ENCODE data around the gene CD93.

Gene CD93

DNA sequence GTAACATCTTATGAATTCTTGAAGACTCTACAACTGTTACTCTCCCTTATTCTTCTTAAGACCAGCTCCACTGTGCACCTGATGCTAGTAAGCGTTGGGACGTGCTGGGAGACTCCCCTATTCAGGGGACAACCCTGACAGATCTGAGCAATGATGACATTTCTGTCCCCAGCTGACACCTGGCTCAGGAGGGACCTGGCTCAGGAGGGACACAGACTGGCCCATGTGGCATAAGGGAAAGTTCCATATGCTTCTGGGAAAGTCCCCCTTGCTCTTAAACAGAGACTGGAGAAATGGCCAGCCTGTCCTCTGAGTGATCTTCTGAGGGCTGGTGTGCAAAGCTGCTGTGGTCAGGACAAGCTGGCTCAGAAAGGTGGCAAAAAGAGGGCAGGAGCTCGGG is 10.0 kb upstream of the CD93 start:
- no peaks in the 10 kb centered on the region for H3K9me3 ChIP-seq (ENCODE audit: insufficient read depth, low read length)
- peaks cover 28% of the 10 kb centered on the region for H3K27me3 ChIP-seq (ENCODE audit: low read depth, low read length)
- H3K9ac ChIP-seq (ENCODE audit: low read length): no peak overlapping the region
- no peak overlapping the region for H3K4me3 ChIP-seq (ENCODE audit: low read length)
- no peak overlapping the region for H3K27ac ChIP-seq (ENCODE audit: low read length)
- peaks cover 45% of the 10 kb centered on the region for H3K4me1 ChIP-seq (ENCODE audit: low read length)
- no peaks in the 10 kb centered on the region for H3K79me2 ChIP-seq (ENCODE audit: low read length)
- H3K4me2 ChIP-seq (ENCODE audit: low read length): 0 out of 2 replicates have a peak overlapping the region, but pooled peaks have one; percentile 11
- no peak overlapping the region for H2AFZ ChIP-seq (ENCODE audit: low read depth, low read length)
- TF ChIP-seq, protein P1, sequence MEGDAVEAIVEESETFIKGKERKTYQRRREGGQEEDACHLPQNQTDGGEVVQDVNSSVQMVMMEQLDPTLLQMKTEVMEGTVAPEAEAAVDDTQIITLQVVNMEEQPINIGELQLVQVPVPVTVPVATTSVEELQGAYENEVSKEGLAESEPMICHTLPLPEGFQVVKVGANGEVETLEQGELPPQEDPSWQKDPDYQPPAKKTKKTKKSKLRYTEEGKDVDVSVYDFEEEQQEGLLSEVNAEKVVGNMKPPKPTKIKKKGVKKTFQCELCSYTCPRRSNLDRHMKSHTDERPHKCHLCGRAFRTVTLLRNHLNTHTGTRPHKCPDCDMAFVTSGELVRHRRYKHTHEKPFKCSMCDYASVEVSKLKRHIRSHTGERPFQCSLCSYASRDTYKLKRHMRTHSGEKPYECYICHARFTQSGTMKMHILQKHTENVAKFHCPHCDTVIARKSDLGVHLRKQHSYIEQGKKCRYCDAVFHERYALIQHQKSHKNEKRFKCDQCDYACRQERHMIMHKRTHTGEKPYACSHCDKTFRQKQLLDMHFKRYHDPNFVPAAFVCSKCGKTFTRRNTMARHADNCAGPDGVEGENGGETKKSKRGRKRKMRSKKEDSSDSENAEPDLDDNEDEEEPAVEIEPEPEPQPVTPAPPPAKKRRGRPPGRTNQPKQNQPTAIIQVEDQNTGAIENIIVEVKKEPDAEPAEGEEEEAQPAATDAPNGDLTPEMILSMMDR (IDR thresholded peaks at IDR 0.05; ENCODE audit: low read depth, low read length): no peak
- H4K20me1 ChIP-seq (ENCODE audit: insufficient read depth, low read length): no peaks in the 10 kb centered on the region
- H3K36me3 ChIP-seq (replicated peaks; ENCODE audit: low read depth, low read length): no peaks in the 10 kb centered on the region

DNA sequence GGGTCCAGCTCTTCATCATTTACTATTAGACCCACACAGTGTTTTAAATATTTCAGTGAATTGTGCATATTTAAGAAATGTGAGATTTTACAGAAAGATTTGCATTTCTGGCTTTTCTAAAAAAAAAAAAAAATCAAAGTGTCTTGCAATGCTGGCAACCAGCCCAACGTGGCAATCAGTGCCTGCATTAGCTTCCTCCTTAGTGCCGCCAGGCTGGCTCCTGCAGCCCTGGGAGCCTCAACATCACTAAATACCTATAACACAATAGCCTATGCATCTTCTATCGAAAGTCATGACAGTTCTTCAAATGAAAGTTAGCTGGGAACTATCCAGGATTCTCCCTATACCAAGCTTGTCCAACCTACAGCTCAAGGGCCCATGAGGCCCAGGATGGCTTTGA is 9.4 kb upstream of the CD93 start:
- Histone ChIP-seq H4K20me1 (ENCODE audit: insufficient read depth, low read length) (no peaks in the 10 kb centered on the region), H3K4me1 (ENCODE audit: low read length) (peaks cover 45% of the 10 kb centered on the region), H3K9ac (ENCODE audit: low read length) (no peak overlapping the region), H3K79me2 (ENCODE audit: low read length) (no peaks in the 10 kb centered on the region), H3K4me2 (ENCODE audit: low read length) (no peak overlapping the region), H3K9me3 (ENCODE audit: insufficient read depth, low read length) (no peaks in the 10 kb centered on the region), H3K4me3 (ENCODE audit: low read length) (no peak overlapping the region), H3K36me3 (replicated peaks; ENCODE audit: low read depth, low read length) (no peaks in the 10 kb centered on the region), H3K27ac (ENCODE audit: low read length) (no peak overlapping the region), H2AFZ (ENCODE audit: low read depth, low read length) (no peak overlapping the region), H3K27me3 (ENCODE audit: low read depth, low read length) (peaks cover 29% of the 10 kb centered on the region)
- no peak for TF ChIP-seq EZH2phosphoT487 (IDR thresholded peaks at IDR 0.05; ENCODE audit: low read depth)
- TF ChIP-seq, protein P1 (IDR thresholded peaks at IDR 0.05; ENCODE audit: low read depth, low read length): no peak

DNA sequence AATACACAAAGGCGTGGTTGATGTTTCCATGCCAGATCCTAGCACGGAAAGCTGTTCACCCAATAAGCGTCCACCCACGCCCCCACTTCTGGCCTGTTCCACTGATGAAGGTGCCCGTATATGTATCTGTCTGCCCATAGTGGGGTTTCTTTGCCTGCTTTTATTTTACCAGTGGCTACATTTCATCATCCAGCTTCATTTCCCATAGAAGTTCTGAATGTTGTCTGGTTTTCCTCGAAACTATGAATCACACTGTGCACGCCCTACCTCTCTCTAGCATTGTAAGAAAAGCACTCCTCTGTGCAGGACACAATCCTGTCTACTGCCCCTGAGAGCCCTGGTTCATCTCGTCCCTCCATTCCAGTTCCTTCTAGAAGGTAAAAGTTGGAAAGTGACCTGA is 8.8 kb upstream of the CD93 start:
- Histone ChIP-seq H3K4me3 (ENCODE audit: low read length) (no peak overlapping the region), H3K27me3 (ENCODE audit: low read depth, low read length) (peaks cover 34% of the 10 kb centered on the region), H3K79me2 (ENCODE audit: low read length) (no peaks in the 10 kb centered on the region), H3K9ac (ENCODE audit: low read length) (no peak overlapping the region), H2AFZ (ENCODE audit: low read depth, low read length) (no peak overlapping the region), H3K27ac (ENCODE audit: low read length) (no peak overlapping the region), H3K36me3 (replicated peaks; ENCODE audit: low read depth, low read length) (no peaks in the 10 kb centered on the region), H3K9me3 (ENCODE audit: insufficient read depth, low read length) (no peaks in the 10 kb centered on the region), H3K4me2 (ENCODE audit: low read length) (no peak overlapping the region), H4K20me1 (ENCODE audit: insufficient read depth, low read length) (no peaks in the 10 kb centered on the region), H3K4me1 (ENCODE audit: low read length) (peaks cover 43% of the 10 kb centered on the region)
- TF ChIP-seq, protein P1 (IDR thresholded peaks at IDR 0.05; ENCODE audit: low read depth, low read length): no peak
- no peak for TF ChIP-seq EZH2phosphoT487 (IDR thresholded peaks at IDR 0.05; ENCODE audit: low read depth)

DNA sequence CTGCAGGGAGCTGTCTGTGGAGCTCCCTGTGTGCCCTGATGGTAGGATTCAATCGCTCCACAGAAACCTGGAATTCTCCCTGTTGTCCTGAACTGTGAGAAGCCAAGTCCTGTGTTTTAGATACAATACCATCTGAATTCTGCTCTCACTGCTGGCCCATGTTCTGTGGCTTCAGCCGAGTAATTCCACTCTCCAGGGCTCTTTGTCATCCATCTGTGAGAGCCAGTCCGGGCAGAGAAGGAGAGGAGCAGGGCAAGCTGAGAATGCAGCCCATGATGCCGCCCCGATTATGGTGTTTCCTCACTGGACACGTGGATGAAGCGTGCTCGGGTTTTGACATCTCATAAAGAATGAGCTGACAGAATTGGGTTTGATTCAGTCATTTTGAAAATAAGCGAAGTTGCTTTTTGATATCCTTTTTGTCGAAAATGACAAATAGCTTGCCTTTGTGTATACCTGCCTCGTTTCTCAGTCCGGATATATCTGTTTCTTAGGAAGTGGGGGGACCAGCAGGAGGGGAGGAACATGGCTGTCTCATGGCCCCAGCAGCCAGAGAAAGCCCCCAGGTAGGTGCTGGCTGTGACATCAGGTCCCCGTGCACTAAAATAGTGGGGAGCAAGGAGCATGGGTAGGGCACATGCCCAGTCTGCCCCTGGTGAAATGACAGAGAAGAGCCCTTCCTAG is 8.2 kb upstream of the CD93 start:
- Histone ChIP-seq H3K9ac (ENCODE audit: low read length) (no peak overlapping the region), H3K9me3 (ENCODE audit: insufficient read depth, low read length) (no peaks in the 10 kb centered on the region), H3K4me2 (ENCODE audit: low read length) (no peak overlapping the region), H3K4me1 (ENCODE audit: low read length) (peaks cover 37% of the 10 kb centered on the region), H3K79me2 (ENCODE audit: low read length) (no peaks in the 10 kb centered on the region), H2AFZ (ENCODE audit: low read depth, low read length) (no peak overlapping the region), H4K20me1 (ENCODE audit: insufficient read depth, low read length) (no peaks in the 10 kb centered on the region), H3K27me3 (ENCODE audit: low read depth, low read length) (peaks cover 34% of the 10 kb centered on the region), H3K4me3 (ENCODE audit: low read length) (no peak overlapping the region), H3K36me3 (replicated peaks; ENCODE audit: low read depth, low read length) (no peaks in the 10 kb centered on the region), H3K27ac (ENCODE audit: low read length) (no peak overlapping the region)
- TF ChIP-seq, protein P1 (IDR thresholded peaks at IDR 0.05; ENCODE audit: low read depth, low read length): no peak
- no peak for TF ChIP-seq EZH2phosphoT487 (IDR thresholded peaks at IDR 0.05; ENCODE audit: low read depth)

Data from OCI-LY3 (cell line).